Type B pancreatic cell (in vitro differentiated cells): ENCODE measurements around the gene LRRK1. TPM values are rescaled to one million over a fixed set of nuclear protein-coding genes. Genes with fewer than 3 reads are reported as not detected.

Experiments
- DNase-seq: peaks from one replicate; pipeline ENCODE4 v3.0.0; 2021; ENCODE audit warnings: mixed read lengths; ENCODE audit not compliant: unreplicated experiment; ENCODE audit errors: extremely low spot score
- H3K27ac Mint-ChIP-seq: 2 replicates; pipeline ENCODE4 v1.8.0; 2021; ENCODE audit warnings: mild to moderate bottlenecking, mixed read lengths
- H3K27me3 Mint-ChIP-seq: 2 replicates; pipeline ENCODE4 v1.8.0; 2021; ENCODE audit warnings: mixed read lengths
- H3K36me3 Mint-ChIP-seq: 2 replicates; pipeline ENCODE4 v1.8.0; 2021; ENCODE audit warnings: mixed read lengths
- H3K4me1 Mint-ChIP-seq: one replicate; pipeline ENCODE4 v1.8.0; 2021; ENCODE audit warnings: mixed read lengths; ENCODE audit not compliant: unreplicated experiment
- H3K4me3 Mint-ChIP-seq: 2 replicates; pipeline ENCODE4 v1.8.0; 2021; ENCODE audit warnings: mild to moderate bottlenecking, mixed read lengths
- H3K9me3 Mint-ChIP-seq: 2 replicates; pipeline ENCODE4 v1.8.0; 2021; ENCODE audit warnings: mixed read lengths
- CTCF ChIP-seq: fragments of 200-600 bp; sonication (generic); conservative IDR thresholded peaks from 2 replicates; pipeline ENCODE4 v1.5.0; 2021; ENCODE audit warnings: antibody characterized with exemption, mild to moderate bottlenecking
- total RNA-seq: library from RNA; stranded (reverse); gene quantifications from 2 replicates; pipeline ENCODE4 v1.2.1, GENCODE V29; 2021; ENCODE audit warnings: low replicate concordance

LRRK1 gene
- total RNA-seq, 1 donor from 2014 or later = 2.0 TPM

GRCh38 chr15:101026656-101027272 lies 107.6 kb downstream of the LRRK1 start:
- DNase-seq = no peak
- Mint-ChIP-seq H3K9me3 (no peaks in the 10 kb centered on the region), H3K4me1 (peaks cover 12% of the 10 kb centered on the region), H3K27me3 (peaks cover 20% of the 10 kb centered on the region), H3K4me3 (no peak overlapping the region), H3K27ac (no peak overlapping the region), H3K36me3 (no peaks in the 10 kb centered on the region)
- no peak for TF ChIP-seq CTCF

- Mint-ChIP-seq H3K4me1 (peaks cover 12% of the 10 kb centered on the region), H3K27ac (peak overlapping the region; percentile 11), H3K27me3 (peaks cover 16% of the 10 kb centered on the region), H3K9me3 (no peaks in the 10 kb centered on the region), H3K36me3 (no peaks in the 10 kb centered on the region), H3K4me3 (no peak overlapping the region)
- no peak for TF ChIP-seq CTCF
- DNase-seq = peak; percentile 68
These were observed 108.2 kb downstream of the LRRK1 start for GRCh38 chr15:101027273-101027901.

GRCh38 chr15:101027920-101028319 lies 108.8 kb downstream of the LRRK1 start:
- no peaks in the 10 kb centered on the region for H3K36me3 Mint-ChIP-seq
- H3K4me3 Mint-ChIP-seq = no peak overlapping the region
- H3K27me3 Mint-ChIP-seq = peaks cover 16% of the 10 kb centered on the region
- H3K9me3 Mint-ChIP-seq = no peaks in the 10 kb centered on the region
- H3K27ac Mint-ChIP-seq = peak overlapping the region; percentile 11
- peaks cover 12% of the 10 kb centered on the region for H3K4me1 Mint-ChIP-seq
- peak; percentile 43 for DNase-seq
- no peak for TF ChIP-seq CTCF

GRCh38 chr15:101028321-101028720 lies 109.2 kb downstream of the LRRK1 start:
- TF ChIP-seq CTCF = no peak
- no peak for DNase-seq
- Mint-ChIP-seq H3K4me1 (peaks cover 12% of the 10 kb centered on the region), H3K36me3 (no peaks in the 10 kb centered on the region), H3K27ac (peak overlapping the region; percentile 11), H3K4me3 (no peak overlapping the region), H3K27me3 (peaks cover 16% of the 10 kb centered on the region), H3K9me3 (no peaks in the 10 kb centered on the region)

GRCh38 chr15:101028772-101029438 lies 109.7 kb downstream of the LRRK1 start:
- Mint-ChIP-seq H3K4me3 (no peak overlapping the region), H3K27ac (no peak overlapping the region), H3K36me3 (no peaks in the 10 kb centered on the region), H3K9me3 (peaks cover under 1% of the 10 kb centered on the region), H3K27me3 (peaks cover 16% of the 10 kb centered on the region), H3K4me1 (peaks cover 9% of the 10 kb centered on the region)
- TF ChIP-seq CTCF = no peak
- DNase-seq = peak; percentile 49
